K562 (cell line): ENCODE measurements around the gene CERS6. TPM values are rescaled to one million over a fixed set of nuclear protein-coding genes. Genes with fewer than 3 reads are reported as not detected.

Source experiments
- ARID1B ChIP-seq: fragments of 450-650 bp; IDR thresholded peaks from 2 replicates; pipeline ENCODE4 v1.6.1; 2016; ENCODE audit warnings: antibody characterized with exemption, mild to moderate bottlenecking, inconsistent platforms
- CHD4 ChIP-seq: fragments of 200-600 bp; sonication (generic); IDR thresholded peaks from 3 replicates; pipeline ENCODE4 v1.6.1; 2012; ENCODE audit warnings: low read depth, mild to moderate bottlenecking, mixed read lengths, low read length, inconsistent platforms; ENCODE audit not compliant: insufficient read depth, insufficient replicate concordance, poor library complexity, severe bottlenecking
- ELF1 ChIP-seq: fragments of 200-800 bp; sonication (Bioruptor generic); IDR thresholded peaks from 2 replicates; pipeline ENCODE4 v1.6.1; 2016; ENCODE audit warnings: missing genetic modification characterization, missing compliant biosample characterization
- ERF ChIP-seq: fragments of 450-650 bp; formaldehyde crosslinking; IDR thresholded peaks from 2 replicates; pipeline ENCODE4 v1.4.0; 2020; ENCODE audit warnings: mild to moderate bottlenecking, mixed read lengths
- FOXA3 ChIP-seq, 2 experiments: fragments of 450-650 bp in 1 of 2; sonication (generic) in 1 of 2; formaldehyde crosslinking; IDR thresholded peaks in 1 of 2; conservative IDR thresholded peaks in 1 of 2; 2 replicates each; pipeline versions ENCODE4 v1.4.0 to v1.8.0; 2020 to 2022; ENCODE audit warnings: mild to moderate bottlenecking in 2 of 2, missing genetic modification reagents in 1 of 2
- GABPA ChIP-seq: fragments of 200-800 bp; sonication (Bioruptor generic); conservative IDR thresholded peaks from 2 replicates; pipeline ENCODE4 v1.6.1; 2016; ENCODE audit warnings: low read depth, missing genetic modification characterization, missing compliant biosample characterization
- GTF2B ChIP-seq: IDR thresholded peaks from 2 replicates; pipeline ENCODE4 v1.6.1; 2011; ENCODE audit not compliant: insufficient read length; ENCODE audit errors: extremely low read depth
- IRF2 ChIP-seq: sonication (generic); formaldehyde crosslinking; IDR thresholded peaks from 2 replicates; pipeline ENCODE4 v1.8.1; 2022; ENCODE audit warnings: mild to moderate bottlenecking, missing genetic modification reagents
- KAT8 ChIP-seq: fragments of 450-650 bp; IDR thresholded peaks from 2 replicates; pipeline ENCODE4 v1.6.1; 2016; ENCODE audit warnings: low read depth, mild to moderate bottlenecking
- KLF10 ChIP-seq: fragments of 250-450 bp; sonication (Bioruptor Pico); IDR thresholded peaks from 2 replicates; pipeline ENCODE4 v1.6.1; 2021; ENCODE audit warnings: matching md5 sums
- L3MBTL2 ChIP-seq: fragments of 450-650 bp; IDR thresholded peaks from 2 replicates; pipeline ENCODE4 v1.6.1; 2016; ENCODE audit warnings: mild to moderate bottlenecking, moderate library complexity
- PTRF ChIP-seq: fragments of 450-650 bp; IDR thresholded peaks from 2 replicates; pipeline ENCODE4 v1.6.1; 2016; ENCODE audit warnings: mild to moderate bottlenecking, missing genetic modification characterization, missing compliant biosample characterization
- RFX5 ChIP-seq: IDR thresholded peaks from 2 replicates; pipeline ENCODE4 v1.6.1; 2011; ENCODE audit warnings: low read depth, mild to moderate bottlenecking, improper control_type of control experiment, low read length
- SMAD4 ChIP-seq: fragments of 250-450 bp; sonication (Bioruptor Pico); conservative IDR thresholded peaks from 2 replicates; pipeline ENCODE4 v1.8.0; 2021; ENCODE audit warnings: inconsistent platforms, mild to moderate bottlenecking, moderate library complexity
- TEAD2 ChIP-seq: fragments of 450-650 bp; IDR thresholded peaks from 2 replicates; pipeline ENCODE4 v1.6.1; 2016; ENCODE audit warnings: missing genetic modification characterization, control low read depth, missing compliant biosample characterization
- ZFPM2 ChIP-seq: fragments of 250-450 bp; sonication (Bioruptor Pico); IDR thresholded peaks from 2 replicates; pipeline ENCODE4 v1.5.1; 2022; ENCODE audit warnings: mild to moderate bottlenecking
- ZKSCAN8 ChIP-seq: fragments of 200-800 bp; sonication (Bioruptor generic); IDR thresholded peaks from 2 replicates; pipeline ENCODE4 v1.6.1; 2016; ENCODE audit warnings: missing genetic modification characterization, missing compliant biosample characterization
- ZNF134 ChIP-seq: fragments of 250-450 bp; sonication (Bioruptor Pico); conservative IDR thresholded peaks from 2 replicates; pipeline ENCODE4 v1.4.0; 2020
- ZNF518B ChIP-seq: fragments of 250-450 bp; sonication (Bioruptor Pico); IDR thresholded peaks from 2 replicates; pipeline ENCODE4 v1.5.0; 2021; ENCODE audit warnings: mild to moderate bottlenecking, moderate library complexity
- ZNF586 ChIP-seq: fragments of 450-650 bp; formaldehyde crosslinking; conservative IDR thresholded peaks from 2 replicates; pipeline ENCODE4 v1.4.0; 2020; ENCODE audit warnings: mild to moderate bottlenecking, moderate library complexity
- polyA plus RNA-seq, 8 experiments: library from polyadenylated mRNA; depleted of rRNA in 4 of 8; stranded (reverse) in 5 of 8; unstranded in 3 of 8; fragments of >200 nt; fragmentation: Nextera tagmentation in 2 of 8; fragmentation: Illumina TruSeq in 1 of 8; extraction: Ambion mirVana in 2 of 8; extraction: Trizol in 1 of 8; gene quantifications; 2 replicates each; pipeline versions ENCODE4 v1.2.1 to v1.2.3, GENCODE V29; 2011 to 2014; ENCODE audit warnings: inconsistent platforms in 1 of 8, missing spikeins in 1 of 8
- total RNA-seq, 7 experiments: library from RNA; depleted of rRNA in 6 of 7; stranded (reverse); fragments of >200 nt in 6 of 7; fragmentation: Illumina TruSeq in 2 of 7; extraction: Trizol in 2 of 7; gene quantifications; 2 replicates each; pipeline versions ENCODE4 v1.2.1 to v1.2.3, GENCODE V29; 2011 to 2021; ENCODE audit warnings: low replicate concordance in 1 of 7
- TF ChIP-seq, protein P1 (sequence below): fragments of 250-450 bp; sonication (Bioruptor Pico); IDR thresholded peaks from 2 replicates; pipeline ENCODE4 v1.4.0; 2020
- TF ChIP-seq, protein P2 (sequence below): sonication (generic); formaldehyde crosslinking; IDR thresholded peaks from 2 replicates; pipeline ENCODE4 v1.8.1; 2023; ENCODE audit warnings: mild to moderate bottlenecking, missing genetic modification reagents

CERS6 gene
- total and polyA plus RNA-seq, 9 of the 15 experiments (the other 6 are each of a cell fraction or from before 2014, with no cell fraction given), result 1.6 to 13.6 (median 11.4) TPM

DNA sequence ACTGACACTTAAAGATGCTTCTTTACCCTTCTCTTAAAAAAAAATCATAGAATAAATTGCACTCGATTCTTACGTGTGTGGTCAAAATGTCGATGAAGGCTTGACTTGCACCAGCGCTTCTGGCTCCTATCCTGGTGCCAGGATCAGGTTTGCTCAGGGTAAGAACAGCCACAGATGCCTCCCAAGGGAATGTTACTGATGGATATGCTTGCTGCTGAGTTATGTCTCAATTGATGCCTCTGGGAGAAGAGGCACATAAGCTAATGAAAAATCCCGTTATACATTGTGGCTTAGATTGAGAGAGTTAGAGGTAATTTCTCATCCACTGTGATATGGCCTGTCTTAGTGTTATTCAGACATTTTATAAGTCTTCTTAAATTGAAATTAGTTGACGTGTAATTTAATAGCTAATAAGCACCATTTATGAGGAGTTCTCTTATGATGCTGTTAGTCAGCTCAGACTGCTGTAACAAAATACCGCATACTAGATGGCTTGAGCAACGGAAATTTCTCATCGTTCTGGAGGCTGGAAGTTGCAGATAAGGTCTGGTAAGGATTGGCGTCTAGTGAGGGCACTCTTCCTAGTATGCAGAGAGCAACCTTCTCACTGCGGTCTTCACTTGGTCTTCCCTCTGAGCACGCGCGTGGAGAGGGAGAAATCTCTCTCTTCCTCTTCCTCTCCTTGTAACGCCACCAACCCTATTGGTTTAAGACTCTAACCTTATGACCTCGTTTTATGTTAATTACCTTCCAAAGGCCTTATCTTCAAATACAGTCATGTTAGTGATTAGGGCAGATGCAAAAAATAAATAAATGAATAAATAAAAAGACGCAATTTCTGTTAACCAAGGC lies 229.8 kb downstream of the CERS6 start (continued):
- TF ChIP-seq ERF (no peak), FOXA3 (CRISPR knock-in tag; conservative IDR thresholded peaks at IDR 0.05 in 1 of 2, IDR thresholded peaks at IDR 0.05 in 1 of 2) (peak in 1 of 2 experiments; percentile 25; a peak in 1 of 4 replicates), ELF1 (tag) (0 out of 2 replicates have a peak, but pooled peaks have one; percentile 33), IRF2 (CRISPR knock-in tag) (no peak), ZKSCAN8 (CRISPR knock-in tag) (peak; percentile 60; the same call in 1 of the 2 replicates), TEAD2 (no peak), ZNF586 (CRISPR knock-in tag) (no peak), ZFPM2 (CRISPR knock-in tag) (no peak), KAT8 (no peak), KLF10 (CRISPR knock-in tag) (no peak), ZNF518B (CRISPR knock-in tag) (no peak), L3MBTL2 (peak; percentile 62; the same call in 1 of the 2 replicates), ZNF134 (no peak), ARID1B (peak; percentile 92), CHD4 (no peak), PTRF (tag) (no peak), RFX5 (no peak), SMAD4 (CRISPR knock-in tag) (peak; percentile 85), GABPA (tag) (peak; percentile 40), GTF2B (no peak)
- TF ChIP-seq, protein P1, sequence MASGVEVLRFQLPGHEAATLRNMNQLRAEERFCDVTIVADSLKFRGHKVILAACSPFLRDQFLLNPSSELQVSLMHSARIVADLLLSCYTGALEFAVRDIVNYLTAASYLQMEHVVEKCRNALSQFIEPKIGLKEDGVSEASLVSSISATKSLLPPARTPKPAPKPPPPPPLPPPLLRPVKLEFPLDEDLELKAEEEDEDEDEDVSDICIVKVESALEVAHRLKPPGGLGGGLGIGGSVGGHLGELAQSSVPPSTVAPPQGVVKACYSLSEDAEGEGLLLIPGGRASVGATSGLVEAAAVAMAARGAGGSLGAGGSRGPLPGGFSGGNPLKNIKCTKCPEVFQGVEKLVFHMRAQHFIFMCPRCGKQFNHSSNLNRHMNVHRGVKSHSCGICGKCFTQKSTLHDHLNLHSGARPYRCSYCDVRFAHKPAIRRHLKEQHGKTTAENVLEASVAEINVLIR (CRISPR knock-in tag), result no peak
- TF ChIP-seq, protein P2, sequence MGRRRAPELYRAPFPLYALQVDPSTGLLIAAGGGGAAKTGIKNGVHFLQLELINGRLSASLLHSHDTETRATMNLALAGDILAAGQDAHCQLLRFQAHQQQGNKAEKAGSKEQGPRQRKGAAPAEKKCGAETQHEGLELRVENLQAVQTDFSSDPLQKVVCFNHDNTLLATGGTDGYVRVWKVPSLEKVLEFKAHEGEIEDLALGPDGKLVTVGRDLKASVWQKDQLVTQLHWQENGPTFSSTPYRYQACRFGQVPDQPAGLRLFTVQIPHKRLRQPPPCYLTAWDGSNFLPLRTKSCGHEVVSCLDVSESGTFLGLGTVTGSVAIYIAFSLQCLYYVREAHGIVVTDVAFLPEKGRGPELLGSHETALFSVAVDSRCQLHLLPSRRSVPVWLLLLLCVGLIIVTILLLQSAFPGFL (CRISPR knock-in tag), result no peak
